HG03469 (cell line): ENCODE data around the gene NUP42.

Experiments used
- ATAC-seq: cut with Tn5 transposase; IDR thresholded peaks from one replicate; pipeline ENCODE4 v1.9.1; 2021; ENCODE audit warnings: mild to moderate bottlenecking, moderate library complexity, moderate number of reproducible peaks; ENCODE audit not compliant: unreplicated experiment

The NUP42 gene

GRCh38 chr7:23232966-23233365 is 51.1 kb downstream of the NUP42 start:
- ATAC-seq: no peak

- peak; percentile 95 for ATAC-seq
These were observed 52.9 kb downstream of the NUP42 start for GRCh38 chr7:23234569-23235296.

- no peak for ATAC-seq
These were observed 54.0 kb downstream of the NUP42 start for GRCh38 chr7:23235813-23236221.

- ATAC-seq: no peak
These were observed 55.2 kb downstream of the NUP42 start for GRCh38 chr7:23237000-23237399.

GRCh38 chr7:23238983-23239652 is 57.3 kb downstream of the NUP42 start:
- ATAC-seq: no peak

- no peak for ATAC-seq
These were observed 57.9 kb downstream of the NUP42 start for GRCh38 chr7:23239698-23240097.

- no peak for ATAC-seq
These were observed 60.5 kb downstream of the NUP42 start for GRCh38 chr7:23242321-23242720.

- ATAC-seq: no peak
These were observed 61.1 kb downstream of the NUP42 start for GRCh38 chr7:23242935-23243334.

- ATAC-seq: no peak
These were observed 64.7 kb downstream of the NUP42 start, which contains the start of gene GPNMB for GRCh38 chr7:23246555-23246954. Gene GPNMB (plus strand): TSS chr7:23246775. CDS start chr7:23246858, 83 bp downstream.

- no peak for ATAC-seq
These were observed 65.3 kb downstream of the NUP42 start for GRCh38 chr7:23247046-23247602.

- ATAC-seq: no peak
These were observed 65.9 kb downstream of the NUP42 start for GRCh38 chr7:23247603-23248335.

GRCh38 chr7:23249486-23249885 is 67.6 kb downstream of the NUP42 start:
- no peak for ATAC-seq
